ENCODE measurements around the gene TSEN15.

DNA sequence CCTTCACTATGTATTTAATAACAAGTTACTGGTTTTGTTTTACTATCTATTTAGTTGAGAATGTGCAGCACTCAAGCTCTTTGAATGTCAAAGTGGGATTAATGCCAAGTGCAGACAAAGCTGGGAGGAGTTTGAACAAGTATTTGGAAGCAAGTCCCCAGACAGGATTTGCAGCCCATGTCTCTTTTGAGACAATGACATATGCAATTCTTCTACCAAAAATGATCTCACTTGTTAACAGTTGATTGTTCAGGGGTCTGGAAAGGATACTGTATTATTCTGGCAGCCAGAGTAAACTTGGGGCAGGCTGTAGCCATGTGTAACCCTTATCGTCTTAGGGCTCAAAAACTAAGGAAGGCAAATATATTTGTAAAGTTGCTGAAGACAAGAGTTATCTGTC lies 29.8 kb upstream of the TSEN15 start:
- no peak for TF ChIP-seq POLR2A (IDR thresholded peaks at IDR 0.05)
- TF ChIP-seq, protein P1, sequence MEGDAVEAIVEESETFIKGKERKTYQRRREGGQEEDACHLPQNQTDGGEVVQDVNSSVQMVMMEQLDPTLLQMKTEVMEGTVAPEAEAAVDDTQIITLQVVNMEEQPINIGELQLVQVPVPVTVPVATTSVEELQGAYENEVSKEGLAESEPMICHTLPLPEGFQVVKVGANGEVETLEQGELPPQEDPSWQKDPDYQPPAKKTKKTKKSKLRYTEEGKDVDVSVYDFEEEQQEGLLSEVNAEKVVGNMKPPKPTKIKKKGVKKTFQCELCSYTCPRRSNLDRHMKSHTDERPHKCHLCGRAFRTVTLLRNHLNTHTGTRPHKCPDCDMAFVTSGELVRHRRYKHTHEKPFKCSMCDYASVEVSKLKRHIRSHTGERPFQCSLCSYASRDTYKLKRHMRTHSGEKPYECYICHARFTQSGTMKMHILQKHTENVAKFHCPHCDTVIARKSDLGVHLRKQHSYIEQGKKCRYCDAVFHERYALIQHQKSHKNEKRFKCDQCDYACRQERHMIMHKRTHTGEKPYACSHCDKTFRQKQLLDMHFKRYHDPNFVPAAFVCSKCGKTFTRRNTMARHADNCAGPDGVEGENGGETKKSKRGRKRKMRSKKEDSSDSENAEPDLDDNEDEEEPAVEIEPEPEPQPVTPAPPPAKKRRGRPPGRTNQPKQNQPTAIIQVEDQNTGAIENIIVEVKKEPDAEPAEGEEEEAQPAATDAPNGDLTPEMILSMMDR (IDR thresholded peaks at IDR 0.05) = no peak

Measured in body of pancreas (tissue), 4 donors.